ENCODE data around the gene OLFM2.
"Not testable (repeated sequence)": the region's sequence is repeated elsewhere in the genome, so short reads cannot be mapped to it uniquely, and the experiment has no call there.

OLFM2 gene

DNA sequence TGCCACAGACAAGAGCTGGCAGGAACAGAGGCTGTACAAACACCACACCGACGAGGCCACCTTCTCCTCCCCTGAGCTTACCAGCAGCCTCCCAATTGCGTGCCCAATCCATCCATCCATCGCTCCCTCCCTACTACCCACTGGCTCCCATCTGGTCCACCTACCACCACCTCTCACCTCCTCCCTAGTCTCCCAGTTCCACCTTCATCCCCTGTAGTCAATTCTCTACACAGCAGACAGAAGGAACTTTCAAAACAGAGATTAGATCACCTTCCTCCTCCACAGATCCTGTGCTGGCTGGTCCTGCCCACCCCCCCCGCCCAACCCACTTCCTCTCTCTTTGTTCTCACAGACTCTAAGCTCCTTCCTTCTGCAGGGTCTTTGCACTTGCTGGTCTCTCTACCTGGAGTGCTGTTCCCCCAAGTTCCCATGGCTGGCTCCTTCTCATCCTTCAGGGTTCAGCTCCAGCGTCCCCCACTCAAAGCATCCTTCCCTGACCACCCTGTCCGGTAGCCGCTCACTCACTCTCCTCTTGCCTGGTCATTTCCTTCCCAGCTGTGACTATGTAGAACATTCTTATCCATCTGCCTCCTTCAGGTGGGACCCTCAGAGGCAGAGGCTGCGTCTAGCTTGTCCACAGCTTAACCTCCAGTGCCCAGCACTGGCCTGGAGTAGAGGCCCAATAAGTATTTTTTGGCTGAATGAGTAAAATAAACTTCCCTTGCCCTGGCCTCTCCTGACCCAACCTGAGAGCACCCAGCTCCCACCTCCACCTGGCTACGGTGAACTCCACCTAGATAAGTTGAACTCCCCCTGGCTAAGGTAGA, 78.2 kb downstream of the OLFM2 start:
- peak; percentile 66 for DNase-seq

DNA sequence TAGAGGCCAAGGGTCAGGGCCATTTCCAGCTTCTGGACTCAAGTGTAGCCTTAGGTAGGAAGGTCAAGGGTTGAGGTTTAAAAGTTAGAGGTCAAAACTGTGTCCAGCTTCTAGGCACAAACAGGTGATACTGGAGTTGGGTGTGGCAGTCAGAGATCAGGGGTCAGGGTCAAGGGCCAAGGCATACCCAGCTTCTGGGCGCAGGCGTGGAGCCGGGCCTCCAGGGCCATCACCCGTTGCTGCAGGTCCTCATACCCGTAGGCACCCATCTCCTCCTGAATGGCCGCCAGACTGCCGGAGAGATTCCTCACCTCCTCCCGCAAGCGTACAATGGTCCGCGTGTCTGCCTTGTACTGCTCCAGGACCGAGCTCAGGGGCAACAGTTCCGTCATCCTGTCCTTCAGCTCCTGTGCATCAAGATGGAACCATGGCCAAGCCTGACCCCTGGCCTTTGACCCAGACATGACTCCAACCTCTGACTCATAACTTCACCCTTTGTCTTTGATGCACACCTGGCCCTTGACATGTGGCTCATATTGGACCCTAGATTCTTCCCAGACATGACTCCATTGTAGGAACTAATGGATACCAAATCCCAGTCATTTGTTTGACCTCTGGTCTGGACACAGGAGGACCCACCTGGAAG, 79.1 kb downstream of the OLFM2 start:
- no peak for DNase-seq

GRCh38 chr19:9856609-9857008, 79.7 kb downstream of the OLFM2 start:
- no peak for DNase-seq

DNA sequence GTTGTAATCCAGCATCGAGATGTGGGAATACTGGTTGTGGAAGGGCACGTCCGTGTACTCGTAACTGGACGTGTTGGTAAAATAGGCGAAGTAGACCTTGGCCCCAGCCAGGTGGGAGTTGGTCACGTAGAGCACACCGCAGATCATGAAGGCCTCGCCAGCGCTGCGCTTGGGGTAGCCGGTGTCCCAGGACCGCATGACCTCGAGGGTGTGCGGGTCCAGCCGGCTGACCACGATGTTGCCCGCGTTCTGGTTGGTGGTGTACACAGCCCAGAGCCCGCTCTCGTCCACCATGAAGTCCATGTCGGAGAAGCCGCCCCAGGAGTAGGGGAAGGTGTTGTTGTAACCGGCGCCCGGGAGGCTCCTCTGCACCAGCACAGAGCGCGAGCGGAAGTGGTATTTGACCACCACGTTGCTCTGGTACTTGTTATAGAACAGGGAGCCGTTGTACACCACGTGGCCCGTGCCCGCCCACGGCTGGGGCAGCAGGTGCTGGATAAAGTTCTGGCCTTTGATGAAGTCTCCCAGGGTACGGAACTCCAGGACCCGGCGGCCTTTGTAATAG, 82.0 kb downstream of the OLFM2 start:
- DNase-seq: no peak

DNA sequence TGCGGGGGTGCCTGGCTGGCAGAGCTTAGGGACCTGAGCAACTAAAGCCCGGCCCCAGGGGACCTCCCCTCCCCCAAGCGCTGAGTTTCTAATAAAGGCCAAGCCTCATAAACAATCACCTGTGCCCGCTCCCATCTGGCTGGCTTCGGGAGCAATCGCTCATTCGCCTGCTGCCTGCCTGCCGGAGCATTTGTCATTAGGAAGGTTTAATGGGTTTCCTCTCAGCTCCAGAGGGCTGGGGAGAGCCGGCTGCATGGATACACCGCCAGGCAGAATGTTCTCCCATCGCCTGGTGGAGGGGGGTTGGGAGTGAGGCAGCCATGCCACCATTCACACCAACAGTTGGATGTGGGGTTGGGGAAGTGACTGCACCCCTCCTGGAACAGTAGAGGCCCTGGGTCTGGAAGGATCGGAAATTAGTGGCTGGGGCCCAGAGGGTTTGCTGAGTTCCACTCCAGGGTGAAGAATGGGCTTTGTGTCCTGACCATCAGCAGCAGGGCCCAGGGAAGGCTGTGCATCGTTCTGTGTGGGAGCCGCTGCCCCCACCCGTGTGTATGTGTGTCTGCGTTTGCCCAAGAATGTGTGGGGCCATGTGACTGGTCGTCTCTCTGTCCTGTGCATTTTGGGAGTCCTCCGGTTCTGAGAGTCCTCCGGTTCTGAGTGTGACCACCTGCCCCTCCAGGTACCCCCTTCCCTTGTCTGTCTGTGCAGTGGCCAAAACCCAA, 85.9 kb downstream of the OLFM2 start:
- no peak for DNase-seq

- no peak for DNase-seq
Observed at GRCh38 chr19:9849791-9850190, 86.5 kb downstream of the OLFM2 start.

GRCh38 chr19:9848762-9849161, 87.6 kb downstream of the OLFM2 start:
- DNase-seq: no peak

DNA sequence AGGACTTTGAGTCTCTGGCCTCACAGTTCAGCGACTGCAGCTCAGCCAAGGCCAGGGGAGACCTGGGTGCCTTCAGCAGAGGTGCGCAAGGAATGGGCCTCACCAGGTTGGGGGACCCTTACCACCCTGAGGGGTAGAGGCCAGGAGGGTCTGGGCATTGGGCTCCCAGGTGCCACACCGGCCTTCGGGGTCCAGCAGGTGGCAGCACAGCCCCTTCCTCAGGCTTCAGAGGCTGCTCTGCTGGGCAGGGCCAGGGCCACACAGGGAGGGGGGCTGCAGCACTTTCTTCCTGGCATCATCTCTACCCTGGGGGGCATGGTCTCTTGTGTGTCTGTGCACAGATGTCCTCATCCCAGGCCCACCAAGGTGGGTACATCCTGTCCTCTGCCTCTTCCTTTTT, 88.3 kb downstream of the OLFM2 start:
- peak; percentile 76 for DNase-seq

- peak; percentile 77 for DNase-seq
Observed at GRCh38 chr19:9847087-9847671, 89.1 kb downstream of the OLFM2 start.

DNA sequence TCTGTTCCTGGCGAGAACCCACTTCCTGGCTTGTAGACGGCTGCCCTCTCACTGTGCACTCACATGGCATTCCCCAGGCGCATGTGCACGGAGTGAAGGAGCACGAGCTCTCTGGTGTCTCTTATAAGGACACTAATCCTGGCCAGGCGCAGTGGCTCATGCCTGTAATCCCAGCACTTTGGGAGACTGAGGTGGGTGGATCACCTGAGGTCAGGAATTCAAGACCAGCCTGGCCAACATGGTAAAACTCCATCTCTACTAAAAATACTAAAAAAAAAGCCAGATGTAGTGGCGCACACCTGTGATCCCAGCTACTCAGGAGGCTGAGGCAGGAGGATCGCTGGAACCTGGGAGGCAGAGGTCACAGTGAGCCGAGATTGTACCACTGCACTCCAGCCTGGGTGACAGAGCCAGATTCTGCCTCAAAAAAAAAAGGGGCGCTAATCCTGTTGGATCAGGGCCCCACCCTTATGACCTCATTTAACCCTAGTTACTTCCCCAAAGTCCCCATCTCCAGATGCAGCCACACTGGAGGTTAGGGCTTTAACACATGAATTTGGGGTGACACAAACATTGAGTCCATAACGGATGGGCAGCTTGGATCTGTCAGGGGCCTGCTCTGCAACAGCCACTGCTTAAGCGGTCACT, 92.6 kb downstream of the OLFM2 start:
- DNase-seq: not testable (repeated sequence)

DNA sequence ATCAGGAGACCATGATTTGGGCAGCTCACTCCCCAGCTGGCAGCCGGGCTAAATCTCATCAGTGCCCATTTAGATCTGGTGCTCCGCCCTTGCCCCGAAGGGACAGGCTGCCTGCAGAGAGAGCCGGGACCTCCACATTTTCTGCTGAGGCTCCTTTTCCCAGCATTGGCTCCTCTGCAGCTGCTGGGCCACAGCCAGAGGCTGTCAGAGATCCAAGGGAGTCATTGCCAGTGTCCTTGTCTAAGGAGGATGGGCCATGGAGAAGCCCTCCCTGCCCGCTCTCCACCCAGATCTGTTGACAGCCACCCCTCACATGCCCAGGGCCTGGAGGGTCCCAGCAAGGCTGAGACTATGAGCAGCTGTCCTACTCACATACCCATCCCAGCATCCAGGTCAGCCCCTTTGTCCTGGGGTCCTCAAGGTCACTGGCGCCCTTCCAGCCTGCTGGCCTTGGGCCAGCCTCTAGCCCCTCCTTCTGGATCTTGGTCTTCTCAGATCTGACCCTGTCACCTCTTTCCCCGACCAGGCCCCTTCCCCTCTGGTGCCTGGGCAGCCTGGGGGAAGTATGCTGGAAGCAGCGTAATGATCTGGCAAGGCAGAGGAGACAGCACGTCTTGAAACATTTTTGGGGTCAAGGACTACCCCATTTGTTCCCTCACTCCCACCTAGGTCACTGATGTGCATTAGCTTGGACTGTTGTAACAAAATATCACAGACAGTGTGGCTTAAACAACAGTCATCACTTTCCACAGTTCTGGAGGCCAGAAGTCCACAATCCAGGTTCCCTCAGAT, 93.3 kb downstream of the OLFM2 start:
- no peak for DNase-seq

GRCh38 chr19:9839415-9839814, 96.9 kb downstream of the OLFM2 start:
- no peak for DNase-seq

DNA sequence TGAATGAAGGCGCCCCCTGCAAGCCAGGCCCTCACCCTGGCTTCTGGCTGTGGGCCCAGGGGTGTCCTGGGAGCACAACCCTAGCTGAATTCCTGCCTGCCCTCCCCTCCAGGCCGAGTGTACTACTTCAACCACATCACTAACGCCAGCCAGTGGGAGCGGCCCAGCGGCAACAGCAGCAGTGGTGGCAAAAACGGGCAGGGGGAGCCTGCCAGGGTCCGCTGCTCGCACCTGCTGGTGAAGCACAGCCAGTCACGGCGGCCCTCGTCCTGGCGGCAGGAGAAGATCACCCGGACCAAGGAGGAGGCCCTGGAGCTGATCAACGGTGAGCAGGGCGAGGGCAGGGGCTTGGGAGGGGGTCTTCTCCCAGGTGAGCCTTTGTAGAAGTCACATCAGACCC, 98.0 kb downstream of the OLFM2 start:
- no peak for DNase-seq

GRCh38 chr19:9836021-9836420, 100.3 kb downstream of the OLFM2 start:
- no peak for DNase-seq

DNA sequence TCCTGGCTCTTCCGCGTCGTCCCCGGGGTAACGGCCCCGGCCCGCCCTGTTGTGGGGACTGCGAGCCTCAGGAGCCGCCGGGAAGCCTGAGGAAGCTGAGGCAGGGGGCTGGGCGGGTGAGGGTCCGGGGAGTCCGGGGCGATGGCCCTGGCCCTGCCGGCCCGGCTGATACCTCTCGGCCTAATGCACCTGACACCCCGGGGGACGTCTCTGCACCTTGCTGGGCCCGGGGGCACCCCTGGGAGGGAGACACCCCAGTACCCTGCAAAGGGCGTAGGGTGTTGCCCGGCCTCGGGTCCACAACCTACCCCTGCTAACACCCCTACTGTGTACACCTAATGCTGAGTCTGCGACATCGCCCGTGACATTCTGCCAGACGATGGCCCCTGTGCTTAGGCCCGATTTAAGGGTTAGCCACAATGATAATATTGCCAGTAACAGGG, 100.8 kb downstream of the OLFM2 start:
- peak; percentile 67 for DNase-seq

DNA sequence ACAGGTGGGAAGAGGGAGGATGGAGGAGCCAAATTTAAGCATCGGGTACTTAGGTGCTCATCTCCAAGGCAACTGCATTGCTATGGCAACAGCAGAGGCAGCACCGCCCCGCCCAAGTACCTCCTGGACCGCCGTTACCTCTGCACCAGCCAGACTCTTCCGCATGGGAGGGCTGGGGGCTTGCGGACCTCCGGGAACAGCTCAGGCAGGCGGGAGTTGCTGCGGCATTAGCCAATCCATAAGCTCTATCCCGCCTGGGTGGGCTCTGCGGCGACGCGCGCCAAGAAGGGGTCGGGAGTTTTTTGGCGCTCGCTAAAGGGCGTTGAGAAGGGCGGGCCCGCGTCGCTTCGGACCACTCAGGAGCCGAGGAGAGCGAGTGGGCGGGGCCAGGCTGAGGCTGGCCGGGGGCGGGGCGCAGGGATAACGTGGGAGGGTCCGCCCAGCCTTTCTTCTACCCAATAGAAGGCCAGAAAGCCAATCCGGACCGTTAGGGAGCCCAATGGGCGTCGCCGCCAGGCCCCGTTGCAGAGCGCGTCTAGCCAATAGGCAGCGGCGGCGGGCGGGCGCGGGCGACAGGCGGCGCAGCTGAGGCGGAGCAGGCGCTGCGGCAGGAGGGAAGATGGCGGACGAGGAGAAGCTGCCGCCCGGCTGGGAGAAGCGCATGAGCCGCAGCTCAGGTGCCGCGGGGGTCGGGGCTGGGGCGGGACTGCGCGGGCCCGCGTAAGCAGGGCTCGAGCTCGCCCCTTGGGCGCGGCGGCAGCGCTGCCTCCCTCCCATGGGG, 101.4 kb downstream of the OLFM2 start, which contains the start of gene PIN1:
Gene PIN1, plus strand, starts transcription at position 593 of the 781 bp plus-strand sequence. Its CDS starts 27 bp downstream, at position 620.
- peak; percentile 100 for DNase-seq

DNA sequence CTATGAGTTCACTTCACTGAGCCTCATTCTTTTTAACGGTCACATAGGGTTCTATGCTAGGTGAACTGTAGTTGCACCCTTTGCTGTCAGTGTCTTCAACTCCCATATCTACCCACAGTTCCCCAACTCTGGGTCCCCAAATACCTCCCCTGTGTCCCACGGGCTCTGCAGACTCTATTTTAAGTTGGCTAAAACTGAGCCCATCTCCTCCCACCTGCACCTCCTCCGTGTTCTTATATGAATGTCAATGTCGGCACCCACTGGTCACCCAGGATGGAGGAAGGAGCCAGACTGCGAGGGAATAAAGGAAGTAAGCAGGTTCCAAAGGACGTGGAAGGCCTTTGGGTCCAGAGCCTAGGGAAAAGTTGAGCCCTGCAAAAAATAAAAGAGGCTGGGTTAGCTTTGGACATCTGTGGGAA, 102.0 kb downstream of the OLFM2 start:
- no peak for DNase-seq

GRCh38 chr19:9828551-9829063, 107.7 kb downstream of the OLFM2 start:
- no peak for DNase-seq

- DNase-seq: peak; percentile 97
Observed at GRCh38 chr19:9827289-9828238, 108.8 kb downstream of the OLFM2 start, which contains the start of gene UBL5. TSS of gene UBL5 (plus strand) at chr19:9827918. CDS start at chr19:9828338, 420 bp downstream.

Data from activated effector memory CD4-positive, alpha-beta T cell treated with anti-CD3 and anti-CD28 coated beads, Interleukin-2, amount 50 U/mL, for 16 hours (primary cell).